ENCODE measurements around the gene STK17B.

- TF ChIP-seq NR2C2 (CRISPR knock-in tag; IDR thresholded peaks at IDR 0.05; ENCODE audit: borderline replicate concordance) (no peak), HNRNPUL1 (IDR thresholded peaks at IDR 0.05; ENCODE audit: low read depth, low read length) (no peak), EZH2 (conservative IDR thresholded peaks at IDR 0.05; ENCODE audit: low read depth, low read length) (no peak)
Observed at GRCh38 chr2:196130039-196130825, 41.1 kb downstream of the STK17B start.

All from HepG2 (cell line).